ENCODE results near the gene ZSCAN31. TPM values are rescaled to one million over a fixed set of nuclear protein-coding genes. Genes with fewer than 3 reads are reported as not detected.
"Not testable (repeated sequence)": the region's sequence is repeated elsewhere in the genome, so short reads cannot be mapped to it uniquely, and the experiment has no call there.

Gene ZSCAN31
- total RNA-seq, 1 experiment from 2014 or later = 4.2 TPM

DNA sequence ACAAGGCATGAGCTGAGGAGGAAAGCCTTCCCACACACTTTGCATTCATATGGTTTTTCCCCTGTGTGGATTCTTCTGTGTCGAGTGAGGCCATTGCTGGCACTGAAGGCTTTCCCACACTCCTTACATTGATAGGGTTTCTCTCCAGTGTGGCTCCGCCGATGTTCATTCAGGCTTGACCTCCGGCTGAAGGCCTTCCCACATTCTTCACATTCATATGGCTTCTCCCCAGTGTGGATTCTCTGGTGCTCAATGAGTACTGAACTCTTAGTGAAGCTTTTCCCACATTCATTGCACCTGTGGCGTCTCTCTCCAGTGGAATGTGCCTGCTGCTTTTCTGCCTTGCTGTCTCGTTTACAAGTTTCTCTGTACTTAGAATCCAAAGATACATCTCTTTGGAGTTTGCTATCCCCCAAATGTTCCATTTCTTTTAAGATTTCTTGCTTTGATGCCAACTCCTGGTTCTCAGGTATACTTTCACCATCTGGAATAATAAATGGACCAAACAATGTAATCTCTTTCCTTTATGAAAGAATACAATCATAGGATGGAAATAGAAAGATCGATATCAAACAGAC lies 9.5 kb downstream of the ZSCAN31 start:
- Histone ChIP-seq H3K4me1 (ENCODE audit: low read length) (no peaks in the 10 kb centered on the region), H2AFZ (ENCODE audit: low read length) (no peak overlapping the region), H3K36me3 (ENCODE audit: insufficient read depth, low read length) (no peaks in the 10 kb centered on the region; the same call in 1 of the 2 replicates), H3K27me3 (ENCODE audit: low read length) (no peaks in the 10 kb centered on the region), H3K79me2 (ENCODE audit: low read length) (no peaks in the 10 kb centered on the region), H3K4me2 (ENCODE audit: low read depth, low read length, poor library complexity, severe bottlenecking) (no peak overlapping the region), H3K4me3 (ENCODE audit: low read length) (no peak overlapping the region), H3K9me2 (replicated peaks; ENCODE audit: insufficient read depth, low read length) (no peaks in the 10 kb centered on the region), H3K9ac (ENCODE audit: low read length) (no peak overlapping the region), H3K9me3 (ENCODE audit: low read length) (peaks cover 26% of the 10 kb centered on the region), H4K20me1 (ENCODE audit: insufficient read depth, low read depth, low read length) (no peaks in the 10 kb centered on the region), H3K27ac (ENCODE audit: low read length) (no peak overlapping the region)
- no peak for DNase-seq

DNA sequence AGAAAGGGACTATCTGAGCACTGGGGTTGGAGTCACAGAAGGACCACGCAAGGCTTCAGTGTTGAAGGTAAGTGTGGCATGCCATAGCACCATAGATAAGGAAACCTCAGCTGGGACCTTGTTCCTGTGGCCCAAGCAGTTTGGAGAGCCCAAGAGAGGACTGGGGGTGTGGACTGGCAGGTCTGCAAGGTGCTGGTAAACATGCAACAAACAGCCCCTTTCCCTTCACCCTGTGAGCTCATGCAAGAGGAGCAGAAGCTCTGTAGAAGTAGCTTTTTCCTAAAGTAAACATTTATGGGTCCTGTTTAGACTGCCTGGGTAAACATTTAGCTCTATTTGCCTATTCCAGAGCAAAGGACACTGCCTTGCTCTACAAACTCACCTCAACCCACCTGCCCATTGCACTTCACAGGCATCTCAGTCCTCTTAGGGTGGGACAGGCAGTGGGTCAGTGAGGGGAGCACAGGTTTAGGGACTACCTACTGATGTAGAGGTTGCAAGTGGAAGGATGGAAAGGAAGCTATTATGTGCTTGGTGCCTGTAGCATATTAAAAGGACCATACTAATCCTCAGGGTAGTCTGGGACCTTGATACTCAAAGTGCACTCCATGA lies 12.0 kb downstream of the ZSCAN31 start:
- H3K79me2 ChIP-seq (ENCODE audit: low read length) = no peaks in the 10 kb centered on the region
- no peak overlapping the region for H2AFZ ChIP-seq (ENCODE audit: low read length)
- H4K20me1 ChIP-seq (ENCODE audit: insufficient read depth, low read depth, low read length) = no peaks in the 10 kb centered on the region
- H3K4me3 ChIP-seq (ENCODE audit: low read length) = no peak overlapping the region
- no peak for DNase-seq
- no peak overlapping the region for H3K9ac ChIP-seq (ENCODE audit: low read length)
- no peak overlapping the region for H3K4me2 ChIP-seq (ENCODE audit: low read depth, low read length, poor library complexity, severe bottlenecking)
- H3K27ac ChIP-seq (ENCODE audit: low read length) = no peak overlapping the region
- H3K4me1 ChIP-seq (ENCODE audit: low read length) = no peaks in the 10 kb centered on the region
- H3K36me3 ChIP-seq (ENCODE audit: insufficient read depth, low read length) = no peaks in the 10 kb centered on the region; the same call in 1 of the 2 replicates
- H3K9me2 ChIP-seq (replicated peaks; ENCODE audit: insufficient read depth, low read length) = no peaks in the 10 kb centered on the region
- H3K9me3 ChIP-seq (ENCODE audit: low read length) = peaks cover 20% of the 10 kb centered on the region
- no peaks in the 10 kb centered on the region for H3K27me3 ChIP-seq (ENCODE audit: low read length)

GRCh38 chr6:28322661-28323060 lies 13.3 kb downstream of the ZSCAN31 start:
- no peaks in the 10 kb centered on the region for H3K79me2 ChIP-seq (ENCODE audit: low read length)
- H4K20me1 ChIP-seq (ENCODE audit: insufficient read depth, low read depth, low read length) = no peaks in the 10 kb centered on the region
- no peak overlapping the region for H3K9ac ChIP-seq (ENCODE audit: low read length)
- no peaks in the 10 kb centered on the region for H3K4me1 ChIP-seq (ENCODE audit: low read length)
- no peak for DNase-seq
- H3K4me2 ChIP-seq (ENCODE audit: low read depth, low read length, poor library complexity, severe bottlenecking) = no peak overlapping the region
- H3K9me2 ChIP-seq (replicated peaks; ENCODE audit: insufficient read depth, low read length) = no peaks in the 10 kb centered on the region
- H3K27ac ChIP-seq (ENCODE audit: low read length) = no peak overlapping the region
- H3K9me3 ChIP-seq (ENCODE audit: low read length) = peaks cover 19% of the 10 kb centered on the region
- no peaks in the 10 kb centered on the region for H3K27me3 ChIP-seq (ENCODE audit: low read length)
- H3K36me3 ChIP-seq (ENCODE audit: insufficient read depth, low read length) = no peaks in the 10 kb centered on the region; the same call in 1 of the 2 replicates
- H3K4me3 ChIP-seq (ENCODE audit: low read length) = no peak overlapping the region
- no peak overlapping the region for H2AFZ ChIP-seq (ENCODE audit: low read length)

DNA sequence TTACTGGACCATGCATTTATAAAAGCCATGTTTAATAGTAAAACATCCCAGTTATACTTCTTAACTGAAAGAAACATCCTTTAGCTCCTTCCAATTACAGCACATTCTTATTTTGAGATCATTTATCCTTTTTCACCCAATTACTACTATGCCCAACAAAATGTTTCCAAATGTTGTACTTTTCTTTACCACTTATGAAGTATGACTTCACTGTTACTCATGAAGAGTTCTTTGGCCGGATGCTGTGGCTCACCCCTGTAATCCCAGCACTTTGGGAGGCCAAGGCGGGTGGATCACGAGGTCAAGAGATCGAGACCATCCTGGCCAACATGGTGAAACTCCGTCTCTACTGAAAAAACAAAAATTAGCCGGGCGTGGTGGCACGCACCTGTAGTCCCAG lies 18.1 kb downstream of the ZSCAN31 start:
- not testable (repeated sequence) for H3K9ac ChIP-seq (ENCODE audit: low read length); DNase-seq; H2AFZ ChIP-seq (ENCODE audit: low read length); H3K4me1 ChIP-seq (ENCODE audit: low read length); H3K4me2 ChIP-seq (ENCODE audit: low read depth, low read length, poor library complexity, severe bottlenecking); H4K20me1 ChIP-seq (ENCODE audit: insufficient read depth, low read depth, low read length); H3K9me2 ChIP-seq (replicated peaks; ENCODE audit: insufficient read depth, low read length); H3K36me3 ChIP-seq (ENCODE audit: insufficient read depth, low read length); H3K4me3 ChIP-seq (ENCODE audit: low read length); H3K27ac ChIP-seq (ENCODE audit: low read length); H3K9me3 ChIP-seq (ENCODE audit: low read length); H3K27me3 ChIP-seq (ENCODE audit: low read length); H3K79me2 ChIP-seq (ENCODE audit: low read length)

DNA sequence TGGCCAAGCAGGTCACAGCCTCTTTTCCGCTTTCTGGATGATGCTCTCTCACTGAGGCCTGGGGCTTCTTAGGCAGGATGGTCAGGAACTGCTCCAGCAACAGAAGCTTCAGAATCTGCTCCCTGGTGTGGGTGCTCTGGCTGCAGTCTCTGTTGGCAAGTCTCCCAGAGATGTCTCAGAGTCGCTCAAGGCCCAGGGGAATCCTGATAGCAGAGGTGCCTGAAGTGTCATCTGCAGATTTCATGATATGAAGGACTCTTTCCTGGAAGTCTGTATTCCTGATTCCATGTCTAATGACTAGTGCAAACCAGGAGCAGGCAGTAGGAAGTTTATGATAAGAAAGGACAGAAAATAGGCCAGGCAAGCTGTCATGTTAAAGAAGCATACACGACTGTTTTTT lies 20.3 kb downstream of the ZSCAN31 start:
- Histone ChIP-seq H3K4me2 (ENCODE audit: low read depth, low read length, poor library complexity, severe bottlenecking) (no peak overlapping the region), H3K4me3 (ENCODE audit: low read length) (no peak overlapping the region), H3K9me3 (ENCODE audit: low read length) (no peaks in the 10 kb centered on the region), H3K27ac (ENCODE audit: low read length) (no peak overlapping the region), H4K20me1 (ENCODE audit: insufficient read depth, low read depth, low read length) (no peaks in the 10 kb centered on the region), H3K79me2 (ENCODE audit: low read length) (no peaks in the 10 kb centered on the region), H2AFZ (ENCODE audit: low read length) (no peak overlapping the region), H3K36me3 (ENCODE audit: insufficient read depth, low read length) (no peaks in the 10 kb centered on the region), H3K27me3 (ENCODE audit: low read length) (no peaks in the 10 kb centered on the region), H3K9ac (ENCODE audit: low read length) (no peak overlapping the region; the same call in 1 of the 2 replicates), H3K4me1 (ENCODE audit: low read length) (peaks cover 7% of the 10 kb centered on the region), H3K9me2 (replicated peaks; ENCODE audit: insufficient read depth, low read length) (no peaks in the 10 kb centered on the region)
- no peak for DNase-seq

GRCh38 chr6:28312939-28313338 lies 23.0 kb downstream of the ZSCAN31 start:
- no peak overlapping the region for H2AFZ ChIP-seq (ENCODE audit: low read length)
- no peaks in the 10 kb centered on the region for H3K79me2 ChIP-seq (ENCODE audit: low read length)
- no peaks in the 10 kb centered on the region for H4K20me1 ChIP-seq (ENCODE audit: insufficient read depth, low read depth, low read length)
- H3K9me3 ChIP-seq (ENCODE audit: low read length) = no peaks in the 10 kb centered on the region
- no peaks in the 10 kb centered on the region for H3K27me3 ChIP-seq (ENCODE audit: low read length)
- no peak for DNase-seq
- peaks cover 7% of the 10 kb centered on the region for H3K4me1 ChIP-seq (ENCODE audit: low read length)
- H3K4me2 ChIP-seq (ENCODE audit: low read depth, low read length, poor library complexity, severe bottlenecking) = no peak overlapping the region
- H3K27ac ChIP-seq (ENCODE audit: low read length) = no peak overlapping the region
- H3K4me3 ChIP-seq (ENCODE audit: low read length) = no peak overlapping the region
- H3K9me2 ChIP-seq (replicated peaks; ENCODE audit: insufficient read depth, low read length) = no peaks in the 10 kb centered on the region
- H3K36me3 ChIP-seq (ENCODE audit: insufficient read depth, low read length) = no peaks in the 10 kb centered on the region
- no peak overlapping the region for H3K9ac ChIP-seq (ENCODE audit: low read length)

DNA sequence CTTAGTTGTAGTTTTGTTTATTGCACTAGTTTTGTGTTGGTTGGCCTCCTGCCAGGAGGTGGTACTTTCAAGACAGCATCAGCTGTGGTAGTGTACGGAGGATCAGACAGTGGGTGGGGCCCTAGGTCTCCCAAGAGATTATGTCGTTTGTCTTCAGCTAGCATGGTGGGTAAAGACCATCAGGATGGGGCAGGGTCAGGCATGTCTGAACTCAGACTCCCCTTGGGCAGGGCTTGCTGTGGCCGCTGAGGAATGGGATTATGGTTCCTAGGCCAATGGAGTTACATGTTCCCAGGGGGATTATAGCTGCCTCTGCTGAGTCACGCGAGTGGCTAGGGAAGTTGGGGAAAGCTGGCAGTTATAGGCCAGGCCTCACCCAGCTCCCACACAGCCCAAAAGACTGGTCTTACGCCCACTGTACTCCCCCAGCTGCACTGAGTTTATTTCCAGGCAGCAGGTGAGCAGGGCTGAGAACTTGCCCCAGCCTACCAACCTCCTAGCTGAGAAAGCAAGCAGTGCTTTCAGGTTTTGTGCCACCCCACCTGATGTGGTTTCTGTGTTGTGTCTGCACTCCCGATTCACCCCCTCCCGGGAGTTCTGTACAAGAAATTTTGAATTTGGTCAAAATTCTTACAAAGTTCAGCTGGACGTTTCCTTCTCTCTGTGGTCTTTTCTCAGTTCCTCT lies 24.7 kb downstream of the ZSCAN31 start:
- Histone ChIP-seq H3K27ac (ENCODE audit: low read length) (no peak overlapping the region), H2AFZ (ENCODE audit: low read length) (no peak overlapping the region), H3K27me3 (ENCODE audit: low read length) (no peaks in the 10 kb centered on the region), H4K20me1 (ENCODE audit: insufficient read depth, low read depth, low read length) (no peaks in the 10 kb centered on the region), H3K4me2 (ENCODE audit: low read depth, low read length, poor library complexity, severe bottlenecking) (no peak overlapping the region), H3K79me2 (ENCODE audit: low read length) (no peaks in the 10 kb centered on the region), H3K9me2 (replicated peaks; ENCODE audit: insufficient read depth, low read length) (no peaks in the 10 kb centered on the region), H3K9me3 (ENCODE audit: low read length) (no peaks in the 10 kb centered on the region), H3K4me1 (ENCODE audit: low read length) (peaks cover 7% of the 10 kb centered on the region), H3K36me3 (ENCODE audit: insufficient read depth, low read length) (no peaks in the 10 kb centered on the region), H3K9ac (ENCODE audit: low read length) (no peak overlapping the region), H3K4me3 (ENCODE audit: low read length) (no peak overlapping the region)
- no peak for DNase-seq

DNA sequence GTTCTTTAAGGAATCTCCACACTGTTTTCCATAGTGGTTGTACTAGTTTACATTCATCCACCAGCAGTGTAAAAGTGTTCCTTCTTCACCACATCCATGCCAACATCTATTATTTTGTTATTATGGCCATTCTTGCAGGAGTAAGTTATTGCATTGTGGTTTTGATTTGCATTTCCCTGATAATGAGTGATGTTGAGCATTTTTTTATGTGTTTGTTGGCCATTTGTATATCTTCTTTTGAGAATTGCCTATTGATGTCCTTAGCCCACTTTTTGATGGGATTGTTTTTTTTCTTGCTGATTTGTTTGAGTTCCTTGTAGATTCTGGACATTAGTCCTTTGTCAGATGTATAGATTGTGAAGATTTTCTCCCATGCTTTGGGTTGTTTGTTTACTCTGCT lies 29.6 kb downstream of the ZSCAN31 start:
- H4K20me1 ChIP-seq (ENCODE audit: insufficient read depth, low read depth, low read length); H3K9ac ChIP-seq (ENCODE audit: low read length); H3K36me3 ChIP-seq (ENCODE audit: insufficient read depth, low read length); H3K9me2 ChIP-seq (replicated peaks; ENCODE audit: insufficient read depth, low read length); H3K4me1 ChIP-seq (ENCODE audit: low read length); H2AFZ ChIP-seq (ENCODE audit: low read length); H3K4me2 ChIP-seq (ENCODE audit: low read depth, low read length, poor library complexity, severe bottlenecking); H3K27ac ChIP-seq (ENCODE audit: low read length); H3K4me3 ChIP-seq (ENCODE audit: low read length); H3K9me3 ChIP-seq (ENCODE audit: low read length); H3K79me2 ChIP-seq (ENCODE audit: low read length); H3K27me3 ChIP-seq (ENCODE audit: low read length); DNase-seq: not testable (repeated sequence)
